Measurements from ENCODE around the gene VSTM4.

Gene VSTM4

DNA sequence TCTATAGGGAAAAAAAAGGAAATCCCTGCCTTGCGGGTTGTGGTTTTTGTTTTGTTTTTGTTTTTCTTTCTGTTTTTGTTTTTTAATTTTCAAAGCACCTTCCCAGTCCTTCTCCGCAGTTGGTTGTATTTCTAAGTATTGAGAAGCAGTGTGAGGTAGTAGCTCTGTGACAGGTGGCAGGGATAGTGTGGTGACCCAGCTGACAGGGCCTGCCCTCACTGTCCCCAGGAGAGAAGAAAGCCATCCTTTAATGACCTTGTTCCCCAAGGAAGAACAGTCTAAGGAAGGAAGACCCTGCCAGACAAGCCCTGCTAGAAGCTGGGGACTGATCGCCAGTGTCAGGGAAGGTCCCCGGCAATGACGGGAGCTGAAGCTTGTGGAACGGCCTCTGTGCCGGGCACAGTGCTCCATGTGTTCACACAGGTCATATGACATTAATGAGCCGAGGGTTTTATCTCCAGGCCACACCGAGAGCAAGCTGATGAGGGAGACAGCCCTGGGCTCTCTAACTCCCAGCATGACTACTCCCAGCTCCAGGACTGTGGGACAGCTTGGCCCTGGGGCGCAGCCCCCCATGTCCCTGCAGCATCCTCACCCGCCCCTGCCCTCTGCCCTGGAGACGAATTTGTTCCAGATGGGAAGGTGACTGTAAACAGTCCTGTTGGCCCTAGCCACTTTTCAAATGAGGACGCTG is 106.7 kb downstream of the VSTM4 start:
- no peak for DNase-seq (ENCODE audit: low read depth, low spot score)

DNA sequence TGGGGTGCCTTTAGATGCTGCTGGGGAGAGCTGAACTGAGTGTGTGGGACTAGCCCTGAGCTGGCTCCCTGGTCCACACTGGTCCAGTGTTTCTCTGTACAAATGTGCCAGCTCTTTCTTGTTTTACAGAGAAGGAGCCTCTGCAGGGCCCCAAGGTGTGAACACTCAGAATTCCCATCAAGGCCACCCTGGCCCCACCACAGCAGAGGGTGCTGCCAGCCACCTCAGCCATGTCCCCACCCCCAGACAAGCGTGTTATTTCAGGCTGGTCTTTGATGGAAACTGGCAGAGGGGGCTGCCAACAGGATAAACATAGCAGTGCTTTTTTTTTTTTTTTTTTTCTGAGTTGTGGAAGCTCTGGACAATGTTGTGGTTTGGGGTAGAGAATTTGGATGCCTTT is 107.2 kb downstream of the VSTM4 start:
- DNase-seq (ENCODE audit: low read depth, low spot score), result no peak

DNA sequence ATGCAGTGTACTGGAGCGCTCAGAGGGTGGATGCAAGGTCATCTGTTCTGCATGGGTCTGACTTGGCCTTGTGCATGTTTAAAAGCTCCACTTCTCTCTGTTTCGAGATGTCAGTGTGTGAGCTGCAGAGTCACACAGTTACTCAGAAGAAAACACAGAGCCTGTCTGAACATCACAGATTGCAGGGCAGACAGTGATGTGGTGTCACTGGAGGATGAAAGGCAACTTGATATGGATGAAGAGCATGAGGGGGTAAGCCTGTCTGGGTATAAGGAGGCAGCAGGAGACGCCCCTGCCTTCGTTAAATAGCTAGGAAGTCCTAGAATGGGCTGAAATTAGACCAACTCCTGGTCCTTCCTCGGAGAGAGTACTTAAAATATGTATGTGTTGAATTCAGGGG is 108.2 kb downstream of the VSTM4 start:
- no peak for DNase-seq (ENCODE audit: low read depth, low spot score)

DNA sequence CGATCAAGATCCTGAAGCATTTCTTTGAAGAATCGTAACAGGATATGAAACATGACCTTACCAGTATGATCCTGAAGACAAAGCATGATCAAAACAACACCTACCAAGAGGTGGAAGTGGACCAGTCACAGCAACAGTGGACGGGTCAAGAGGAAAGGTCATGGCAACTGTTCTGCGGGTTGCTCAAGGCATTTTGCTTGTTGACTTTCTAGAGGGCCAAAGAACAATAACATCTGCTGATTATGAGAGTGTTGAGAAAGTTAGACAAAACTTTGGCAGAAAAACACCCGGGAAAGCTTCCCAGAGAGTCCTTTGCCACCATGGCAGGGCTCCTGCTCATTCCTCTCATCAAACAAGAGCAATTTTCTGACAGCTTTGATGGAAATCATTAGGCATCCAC is 110.1 kb downstream of the VSTM4 start:
- no peak for DNase-seq (ENCODE audit: low read depth, low spot score)

DNA sequence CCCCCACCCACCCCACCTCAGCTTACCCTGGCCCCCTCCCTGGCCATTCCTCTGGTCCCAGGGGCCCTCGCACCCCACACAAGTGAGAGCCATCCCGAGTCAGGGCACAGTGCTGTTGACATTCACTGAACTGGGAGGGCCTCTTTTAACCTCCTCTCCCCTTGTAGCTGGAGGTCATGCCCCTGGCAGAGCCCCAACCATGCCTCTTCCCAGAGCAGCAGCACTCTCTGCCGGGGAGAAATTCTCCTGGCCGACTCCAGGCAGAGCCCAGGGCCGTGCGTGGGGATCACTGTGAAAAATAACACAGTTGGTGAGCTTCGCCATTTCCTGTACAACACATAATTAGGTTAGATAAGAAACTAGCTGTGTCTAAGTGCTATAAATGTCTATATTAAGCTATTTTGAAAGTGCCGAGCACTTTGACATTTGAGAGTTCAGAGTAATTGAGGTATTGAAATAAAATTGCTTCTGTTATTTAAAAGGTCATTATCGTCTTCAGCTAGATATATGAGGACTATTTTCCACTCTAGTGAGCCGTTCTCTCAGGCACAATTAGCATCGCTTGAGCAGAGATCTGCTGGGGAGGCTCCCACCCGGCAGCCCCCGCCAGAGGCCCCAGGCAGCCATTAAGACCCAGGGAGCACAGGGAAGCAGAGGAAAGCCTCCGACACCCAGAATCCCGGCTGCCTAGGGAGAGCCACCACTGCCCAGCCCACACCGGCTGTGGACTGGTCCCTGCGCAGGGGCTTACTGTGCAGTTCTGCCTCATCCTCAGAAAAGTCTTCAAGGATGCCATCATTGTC is 113.3 kb downstream of the VSTM4 start:
- DNase-seq (ENCODE audit: low read depth, low spot score), result no peak

DNA sequence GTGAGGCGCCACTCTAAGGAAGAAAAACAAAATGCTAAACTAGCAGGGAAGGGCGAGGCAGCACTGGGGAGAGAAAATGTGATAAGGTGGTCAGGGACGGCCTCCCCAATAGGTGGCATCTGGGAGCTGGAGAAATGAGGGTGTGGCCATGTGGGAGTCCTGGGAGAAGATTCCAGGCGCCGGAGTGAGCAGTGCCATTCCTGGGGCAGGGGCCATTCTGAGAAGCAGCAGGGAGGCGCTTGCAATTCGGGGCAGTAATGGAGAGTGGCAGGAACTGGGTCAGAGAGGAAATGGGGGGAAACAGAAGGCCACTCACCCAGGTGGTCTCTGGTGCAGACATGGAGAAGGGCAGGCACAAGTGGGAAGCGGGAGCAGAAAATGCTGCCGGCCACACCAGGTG is 113.9 kb downstream of the VSTM4 start:
- DNase-seq (ENCODE audit: low read depth, low spot score), result no peak

DNA sequence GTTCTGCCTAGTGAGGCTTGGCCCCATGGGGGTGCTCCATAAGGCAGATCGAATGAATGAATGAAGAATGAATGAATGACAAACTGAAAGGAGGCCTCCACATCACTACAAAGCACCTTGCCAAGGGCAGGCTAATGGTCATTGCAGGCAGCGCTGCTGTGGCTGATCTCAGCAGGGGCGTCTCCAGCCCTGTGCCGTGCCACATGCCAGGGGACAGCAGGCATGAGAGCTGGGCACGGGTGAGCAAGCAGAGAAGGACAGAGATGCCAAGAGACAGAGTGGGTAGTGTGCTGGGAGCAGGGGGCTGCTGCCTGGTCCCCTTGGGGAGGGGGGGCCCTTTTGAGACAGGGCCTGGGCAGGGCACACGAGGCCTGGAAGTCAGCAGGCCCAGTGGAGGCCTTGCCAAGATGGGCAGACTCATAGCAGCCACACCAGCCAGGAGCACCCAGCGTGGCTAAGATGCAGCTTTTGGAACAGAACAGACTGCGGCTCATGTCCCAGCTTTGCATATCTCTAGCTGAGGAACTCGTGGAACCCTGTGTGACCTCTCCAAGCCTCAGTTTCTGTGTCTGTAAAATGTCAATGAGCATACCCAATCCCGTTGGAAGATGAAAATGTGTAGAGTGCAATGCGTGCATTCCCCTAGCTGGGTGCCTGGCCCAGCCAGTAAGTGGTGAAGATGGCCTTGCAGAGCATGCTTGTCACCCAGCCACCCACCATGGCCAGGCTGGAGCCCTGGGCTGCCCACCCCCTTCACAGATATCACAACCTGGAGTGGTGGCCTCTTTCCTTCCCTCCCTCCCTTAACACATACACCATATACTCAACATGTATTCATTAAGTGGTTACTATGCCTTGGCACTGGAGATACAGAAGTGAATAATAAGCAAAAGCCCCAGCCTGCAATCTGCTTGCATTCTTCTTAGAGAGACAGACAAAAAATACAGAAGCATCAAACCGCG is 114.6 kb downstream of the VSTM4 start:
- no peak for DNase-seq (ENCODE audit: low read depth, low spot score)

DNA sequence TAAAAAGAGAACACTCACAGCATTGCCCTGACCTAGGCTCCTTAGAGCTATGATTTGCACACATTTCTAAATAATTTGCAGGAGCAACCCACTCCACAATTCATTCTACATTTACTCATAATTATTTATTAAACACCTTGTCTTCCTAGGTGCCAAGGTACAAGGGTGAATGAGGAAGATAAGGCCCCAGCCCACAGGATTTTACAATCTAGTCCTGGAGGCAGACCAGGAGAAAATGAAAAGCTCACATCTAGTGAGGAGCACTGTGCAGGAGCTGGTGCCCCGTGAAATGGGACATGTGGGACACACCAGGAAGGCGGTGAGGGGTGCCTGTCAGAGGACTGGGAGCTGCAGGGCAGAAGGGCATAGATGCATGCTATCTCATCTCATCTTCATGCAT is 116.0 kb downstream of the VSTM4 start:
- DNase-seq (ENCODE audit: low read depth, low spot score), result no peak

DNA sequence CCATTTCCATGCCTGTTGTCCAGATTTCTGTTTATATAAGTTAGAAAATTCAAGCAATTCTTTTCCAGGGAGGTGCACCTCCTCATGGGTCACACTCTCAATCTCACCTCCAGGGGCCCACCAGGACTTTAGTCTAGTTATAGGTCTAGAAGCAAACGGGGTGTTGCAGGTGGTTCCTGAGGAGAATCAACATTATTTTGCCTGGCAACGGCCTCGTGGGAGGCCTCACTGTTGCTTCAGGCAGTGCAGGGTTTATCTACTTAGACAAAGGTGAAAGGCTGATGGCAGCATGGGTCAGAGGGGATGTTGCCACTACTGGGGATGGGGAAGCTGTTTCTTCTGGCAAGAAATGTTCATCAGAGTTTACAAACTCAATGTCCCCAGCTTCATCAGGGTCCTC is 119.0 kb downstream of the VSTM4 start:
- DNase-seq (ENCODE audit: low read depth, low spot score), result no peak

DNA sequence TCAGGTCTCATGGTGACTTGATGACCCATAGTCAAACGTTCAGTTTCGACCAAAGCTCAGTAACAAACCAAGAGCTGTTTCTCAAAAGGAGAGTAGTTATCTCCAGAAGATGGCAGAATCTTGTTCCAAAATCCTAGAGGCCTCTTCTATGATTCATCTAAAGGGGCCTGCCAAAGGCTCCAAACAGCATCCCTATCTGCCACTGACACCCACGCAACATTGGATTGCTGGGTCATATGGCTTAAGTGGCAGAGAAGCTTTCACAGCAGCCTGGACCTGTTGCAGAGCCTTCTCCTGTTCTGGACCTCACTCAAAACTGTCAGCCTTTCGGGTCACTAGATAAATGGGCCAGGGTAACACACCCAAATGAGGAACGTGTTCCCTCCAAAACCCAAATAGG is 121.7 kb downstream of the VSTM4 start:
- no peak for DNase-seq (ENCODE audit: low read depth, low spot score)

DNA sequence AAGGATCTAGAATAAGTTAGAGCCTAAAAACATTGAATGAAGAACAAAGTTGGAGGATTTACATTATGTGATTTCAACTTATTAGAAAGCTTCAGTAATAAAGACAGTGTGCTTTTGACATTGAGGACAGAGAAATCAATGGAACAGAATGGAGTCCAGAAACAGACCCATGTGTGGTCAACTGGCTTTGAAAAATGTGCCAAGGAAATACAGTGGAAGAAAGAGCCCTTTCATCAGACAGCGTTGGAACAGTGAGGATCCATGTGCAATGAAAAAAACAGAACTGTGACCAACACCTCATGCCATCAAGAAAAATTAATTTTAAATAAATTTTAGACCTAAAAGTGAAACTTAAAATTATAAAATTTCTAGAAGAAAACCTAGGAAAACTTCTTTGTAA is 125.1 kb downstream of the VSTM4 start:
- DNase-seq (ENCODE audit: low read depth, low spot score), result no peak

DNA sequence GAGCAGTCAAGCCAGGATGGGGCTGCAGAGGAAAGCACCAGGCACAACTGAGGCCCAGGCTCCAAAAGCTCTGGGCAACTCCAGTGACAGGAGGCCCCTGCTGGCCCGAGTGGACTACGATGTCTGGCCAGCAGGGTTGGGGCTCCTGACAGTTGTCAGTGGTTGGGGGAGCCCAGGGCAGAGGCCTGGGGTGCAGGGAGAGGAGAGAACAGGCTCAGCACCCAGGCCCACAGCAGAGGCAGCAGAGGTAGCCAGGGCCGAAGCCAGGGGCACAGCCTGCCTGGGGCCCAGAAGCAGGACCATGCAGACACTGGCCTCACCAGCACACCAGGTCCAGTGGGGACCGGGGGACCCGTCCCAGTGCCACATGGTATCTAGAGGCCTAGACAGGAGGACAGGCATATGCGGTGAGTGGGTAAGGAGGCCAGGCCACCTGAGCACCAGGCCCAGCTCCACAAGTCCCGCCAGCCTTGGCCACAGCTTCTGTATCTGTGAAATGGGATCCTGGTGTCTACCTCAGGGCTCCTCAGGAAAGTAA is 129.6 kb downstream of the VSTM4 start:
- DNase-seq (ENCODE audit: low read depth, low spot score), result no peak

DNA sequence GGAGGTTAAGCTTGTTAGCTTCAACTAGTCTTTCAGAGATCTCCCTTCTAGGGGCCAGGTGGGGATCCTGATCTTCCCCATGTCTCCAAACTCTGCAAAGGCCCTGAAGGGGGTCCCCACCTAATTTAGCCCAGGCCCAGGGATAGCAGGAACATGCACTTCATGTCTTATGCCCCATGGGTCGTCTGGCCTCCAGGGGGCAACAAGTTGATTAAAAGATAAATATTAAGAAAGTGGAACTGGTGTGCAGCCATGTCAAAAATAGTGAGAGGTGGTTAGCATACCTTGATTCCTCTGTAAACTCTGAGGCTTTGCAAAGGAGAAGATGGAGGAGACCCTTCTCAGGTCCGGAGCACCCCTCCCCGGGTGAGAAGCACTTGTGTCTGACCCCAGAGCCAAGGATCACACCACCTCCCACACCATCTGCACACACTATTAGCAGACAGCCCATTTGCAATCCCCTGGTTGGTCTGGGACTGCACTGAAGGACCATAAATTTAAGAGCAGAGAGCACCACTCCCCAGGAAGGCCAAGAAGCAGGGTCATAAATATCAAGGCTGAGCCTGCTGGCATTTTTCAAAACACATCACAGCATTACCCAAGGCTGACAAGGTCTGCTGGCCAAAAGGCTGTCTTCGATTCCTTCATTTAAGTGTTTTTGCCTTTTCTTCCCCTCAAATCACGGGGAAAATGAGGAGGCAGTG is 131.5 kb downstream of the VSTM4 start:
- no peak for DNase-seq (ENCODE audit: low read depth, low spot score)

DNA sequence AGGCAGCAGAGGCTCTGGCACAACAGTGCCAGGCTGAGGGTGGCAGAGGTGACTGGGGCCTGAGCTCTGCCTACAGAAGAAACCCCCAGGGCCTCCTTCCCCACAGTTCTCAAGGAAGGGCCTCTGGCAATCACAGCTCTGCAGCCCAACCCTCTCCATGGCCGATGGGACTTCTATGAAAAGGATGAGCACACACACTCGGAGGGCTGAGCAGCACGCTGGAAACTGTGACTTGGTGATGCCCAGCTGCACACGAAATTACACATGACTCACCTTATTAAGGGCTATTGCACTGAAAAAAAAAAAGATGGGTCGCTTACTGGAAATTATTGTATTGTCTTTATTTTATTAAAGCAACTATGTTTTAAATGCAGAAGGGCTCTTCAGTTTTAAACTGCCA is 132.7 kb downstream of the VSTM4 start:
- no peak for DNase-seq (ENCODE audit: low read depth, low spot score)

DNA sequence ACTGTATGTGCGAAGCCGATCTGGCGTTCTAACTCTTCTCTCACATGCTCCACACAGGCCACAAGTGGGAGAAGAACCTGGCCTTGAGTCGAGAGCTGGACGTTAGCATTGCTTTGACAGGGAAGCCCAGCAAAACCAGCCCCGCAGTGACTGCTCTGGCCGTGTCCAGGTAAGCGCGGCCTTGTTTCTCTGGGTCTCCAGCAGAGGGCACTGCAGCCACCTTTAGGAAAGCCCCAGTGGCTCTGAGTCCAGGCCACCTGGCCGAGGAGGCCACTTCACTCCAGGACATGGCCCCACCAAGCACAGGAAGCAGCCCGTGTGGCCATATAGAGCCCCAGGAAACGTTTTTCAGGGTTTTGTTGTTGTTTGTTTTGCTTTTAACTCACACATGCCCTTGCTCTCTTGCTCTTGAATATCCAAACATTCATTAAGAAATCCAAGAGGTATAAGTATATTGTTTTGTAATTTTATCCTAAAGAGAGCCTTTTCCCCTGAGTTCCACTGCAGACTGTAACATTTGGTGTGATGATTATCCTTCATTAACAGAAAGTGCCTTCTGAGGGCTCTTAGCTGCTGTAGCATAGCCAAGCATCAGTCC is 133.9 kb downstream of the VSTM4 start:
- DNase-seq (ENCODE audit: low read depth, low spot score), result no peak

DNA sequence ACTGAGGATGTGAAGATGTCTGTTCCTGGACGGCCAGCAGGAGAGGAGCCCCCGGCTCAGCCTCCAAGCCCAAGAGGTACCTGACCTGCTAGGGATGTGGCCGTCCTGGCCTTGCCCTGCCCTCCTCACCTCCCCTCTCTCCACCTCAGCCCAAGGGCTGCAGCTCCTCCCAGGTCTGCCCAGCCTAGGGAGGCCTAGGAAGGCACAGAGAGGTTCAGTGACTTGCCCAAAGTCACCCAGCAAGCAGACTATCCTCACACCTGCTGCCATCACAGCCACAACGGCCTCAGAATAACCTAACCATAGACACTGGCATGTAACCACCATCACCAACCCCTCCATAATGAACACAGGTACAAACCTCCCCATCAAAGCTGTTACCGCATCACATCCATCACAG is 137.0 kb downstream of the VSTM4 start:
- no peak for DNase-seq (ENCODE audit: low read depth, low spot score)

DNA sequence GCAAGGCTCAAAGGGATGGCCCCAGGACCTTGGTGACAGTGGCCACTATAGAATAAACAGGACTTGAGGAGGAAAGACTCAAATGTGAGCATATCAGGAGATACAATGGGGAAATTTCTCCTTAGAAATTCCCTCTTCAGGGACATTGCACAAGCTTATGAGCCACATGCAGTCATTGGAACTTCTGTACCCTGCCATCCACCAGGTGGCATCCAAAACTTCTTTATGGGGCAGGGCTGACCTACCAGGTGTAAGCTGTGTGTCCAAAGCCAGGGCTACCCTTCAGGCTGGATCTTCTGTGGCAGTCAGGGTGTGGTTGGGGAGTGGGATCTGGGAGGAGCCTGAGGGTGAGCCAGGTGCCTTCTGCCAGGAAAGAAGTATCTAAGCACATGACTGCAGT is 139.1 kb downstream of the VSTM4 start:
- no peak for DNase-seq (ENCODE audit: low read depth, low spot score)

DNA sequence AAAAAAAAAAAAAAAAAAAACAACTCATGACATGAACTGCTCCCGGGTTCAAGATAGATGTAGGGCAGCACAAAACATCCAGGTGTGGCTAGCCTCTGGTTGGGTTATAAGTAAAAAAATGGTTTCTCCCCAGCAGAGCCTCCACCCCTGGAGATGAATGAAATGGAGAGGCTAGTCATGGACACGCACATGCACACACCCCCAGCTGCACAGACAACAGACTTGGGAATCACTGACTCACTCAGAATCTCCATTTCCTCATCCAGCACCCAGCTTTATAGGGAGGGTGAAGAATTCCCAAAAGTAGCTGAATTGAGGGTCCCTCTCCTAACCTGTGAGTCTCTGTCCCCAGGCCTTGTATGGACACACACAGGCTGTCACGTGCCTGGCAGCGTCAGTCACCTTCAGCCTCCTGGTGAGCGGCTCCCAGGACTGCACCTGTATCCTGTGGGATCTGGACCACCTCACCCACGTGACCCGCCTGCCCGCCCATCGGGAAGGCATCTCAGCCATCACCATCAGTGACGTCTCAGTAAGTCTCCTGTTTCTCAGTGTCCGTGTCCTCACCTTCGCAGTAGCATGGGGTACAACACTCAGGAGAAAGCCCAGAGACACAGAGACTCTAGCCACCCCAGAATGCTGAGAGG is 140.7 kb downstream of the VSTM4 start:
- no peak for DNase-seq (ENCODE audit: low read depth, low spot score)

DNA sequence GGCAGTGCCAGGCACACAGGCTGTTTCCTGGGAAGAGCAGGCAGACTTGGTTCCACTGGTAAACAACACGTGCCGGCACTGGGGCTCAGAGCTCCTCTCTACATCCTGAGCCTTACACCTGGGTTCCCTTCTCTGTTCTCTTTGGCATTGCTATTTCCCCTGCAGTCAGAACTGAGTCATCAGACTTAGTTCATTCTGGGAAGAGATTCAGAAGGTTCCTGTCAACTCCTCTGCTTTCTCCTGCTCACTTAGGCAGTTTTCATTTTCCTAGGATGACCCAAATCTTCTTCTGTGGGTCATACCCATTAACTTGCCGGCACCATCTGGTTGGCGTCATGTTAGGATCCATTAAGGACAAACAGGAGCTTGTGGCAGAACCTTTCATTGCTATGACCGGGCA is 142.3 kb downstream of the VSTM4 start:
- no peak for DNase-seq (ENCODE audit: low read depth, low spot score)

DNA sequence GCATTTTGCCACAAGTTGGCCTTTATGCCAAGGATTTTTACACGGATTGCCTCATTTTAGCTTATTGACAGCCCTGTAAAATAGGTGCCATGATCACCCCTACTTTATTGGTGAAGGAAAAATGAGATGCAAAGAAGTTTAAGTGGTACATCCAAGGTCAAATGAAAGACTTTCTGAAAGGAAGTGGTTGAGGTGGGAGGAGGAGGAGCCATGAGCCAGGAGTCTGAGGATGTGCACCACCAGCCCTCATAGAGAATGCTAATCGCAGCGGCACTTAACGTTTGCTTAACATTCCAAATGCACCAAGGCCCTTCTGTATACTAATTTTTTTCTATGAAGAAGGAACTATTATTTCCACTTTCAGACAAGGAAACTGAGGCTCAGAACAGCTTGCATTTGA is 144.7 kb downstream of the VSTM4 start:
- no peak for DNase-seq (ENCODE audit: low read depth, low spot score)
